Panc1 (cell line): ENCODE data around the gene SLC7A1. TPM values are rescaled to one million over a fixed set of nuclear protein-coding genes. Genes with fewer than 3 reads are reported as not detected.

ENCODE experiments used
- ATAC-seq: fragments of 200-7000 bp; cut with Tn5 transposase; 2 replicates; pipeline ENCODE4 v1.9.1; 2020; ENCODE audit warnings: mild to moderate bottlenecking, moderate library complexity
- BruUV-seq: library from RNA; stranded (reverse); fragments of 400-500 nt; replicated peaks from 2 replicates; lab custom pipeline; 2021; lab: Mats Ljungman, UMichigan
- CTCF ChIA-PET: fragments of 300-600 bp; sonication (Branson Sonifier 250); formaldehyde crosslinking; loops from one replicate; lab custom pipeline; 2022; ENCODE audit warnings: antibody characterized with exemption; lab: Charles Lee
- POLR2A ChIA-PET: fragments of 300-600 bp; sonication (Branson Sonifier 250); formaldehyde crosslinking; loops from one replicate; lab custom pipeline; 2022; ENCODE audit warnings: antibody characterized with exemption; lab: Charles Lee
- DNase-seq: peaks from one replicate; pipeline ENCODE4 v3.0.0-alpha.2; 2010; ENCODE audit warnings: low read depth, low spot score
- H3K27ac ChIP-seq: 2 replicates; pipeline ENCODE4 v1.5.1; 2011; ENCODE audit warnings: mild to moderate bottlenecking, low read length, inconsistent platforms
- H3K27me3 ChIP-seq: fragments of 200-500 bp; sonication (Bioruptor generic); 2 replicates; pipeline ENCODE4 v1.6.0; 2014; ENCODE audit warnings: low read length, inconsistent platforms; ENCODE audit not compliant: control insufficient read depth, insufficient read depth
- H3K36me3 ChIP-seq: fragments of 200-500 bp; sonication (Bioruptor generic); 2 replicates; pipeline ENCODE4 v1.5.1; 2014; ENCODE audit warnings: inconsistent platforms, mild to moderate bottlenecking, low read length, moderate library complexity; ENCODE audit not compliant: control insufficient read depth, insufficient read depth
- H3K4me1 ChIP-seq: 2 replicates; pipeline ENCODE4 v1.5.1; 2011; ENCODE audit warnings: inconsistent platforms, mild to moderate bottlenecking, low read length, moderate library complexity; ENCODE audit not compliant: control insufficient read depth, insufficient read depth
- H3K4me3 ChIP-seq, 2 experiments: 2 replicates each; pipeline ENCODE4 v1.5.1; 2011 to 2012; ENCODE audit warnings: low read depth in 2 of 2, low read length in 2 of 2, mild to moderate bottlenecking in 2 of 2, inconsistent platforms in 1 of 2, moderate library complexity in 1 of 2
- H3K9me3 ChIP-seq: fragments of 200-500 bp; sonication (Bioruptor generic); 2 replicates; pipeline ENCODE4 v1.5.1; 2014; ENCODE audit warnings: low read depth, mild to moderate bottlenecking, inconsistent platforms, low read length, moderate library complexity; ENCODE audit not compliant: control insufficient read depth, insufficient read depth
- CTCF ChIP-seq: fragments of 450-650 bp; IDR thresholded peaks from 2 replicates; pipeline ENCODE4 v1.5.1; 2017; ENCODE audit warnings: mild to moderate bottlenecking
- POLR2AphosphoS5 ChIP-seq: IDR thresholded peaks from 2 replicates; pipeline ENCODE4 v1.6.1; 2012; ENCODE audit warnings: mild to moderate bottlenecking, low read depth, low read length, moderate library complexity
- REST ChIP-seq, 2 experiments: IDR thresholded peaks; 2 replicates each; pipeline ENCODE4 v1.6.1; 2011 to 2012; ENCODE audit warnings: low read depth in 2 of 2, control low read depth in 1 of 2, low read length in 1 of 2, mild to moderate bottlenecking in 1 of 2, moderate library complexity in 1 of 2; ENCODE audit not compliant: insufficient read depth in 1 of 2
- SIN3A ChIP-seq: IDR thresholded peaks from 2 replicates; pipeline ENCODE4 v1.6.1; 2012; ENCODE audit warnings: low read depth, mild to moderate bottlenecking, low read length, moderate library complexity, borderline replicate concordance; ENCODE audit not compliant: insufficient read depth
- TCF7L2 ChIP-seq: IDR thresholded peaks from 2 replicates; pipeline ENCODE4 v1.6.1; 2011; ENCODE audit warnings: mild to moderate bottlenecking, low read depth, low read length, inconsistent platforms
- in situ Hi-C: cut with HindIII; loops from 2 replicates; pipeline ENCODE4 v1.10.0; 2016; ENCODE audit warnings: low sequenced_read_pairs, low pct_unique_long_range_greater_than_20kb
- intact Hi-C: fragments of 100-400 bp; cut with micrococcal nuclease; formaldehyde crosslinking; loops from one replicate; pipeline ENCODE4 v1.10.0; 2022; ENCODE audit not compliant: unreplicated experiment
- total RNA-seq: library from RNA; stranded (reverse); gene quantifications from one replicate; pipeline ENCODE4 v1.2.1, GENCODE V29; 2021; ENCODE audit not compliant: unreplicated experiment

The SLC7A1 gene
- total RNA-seq, 1 experiment from 2014 or later, result 63.3 TPM

GRCh38 chr13:29480893-29481525, 114.5 kb downstream of the SLC7A1 start:
- Histone ChIP-seq H3K27me3 (no peaks in the 10 kb centered on the region; the same call in 1 of the 2 replicates), H3K27ac (no peak overlapping the region), H3K4me3 (no peak overlapping the region), H3K9me3 (no peaks in the 10 kb centered on the region), H3K4me1 (no peaks in the 10 kb centered on the region), H3K36me3 (no peaks in the 10 kb centered on the region)
- TF ChIP-seq REST (IDR thresholded peaks at IDR 0.05; ENCODE audit: insufficient read depth in 1 of 2, low read depth in 2 of 2, low read length in 1 of 2) (no peak), CTCF (no peak), TCF7L2 (no peak), POLR2AphosphoS5 (no peak), SIN3A (no peak)
- no TSS peak for BruUV-seq
- POLR2A ChIA-PET, result no interaction called here
- no peak for ATAC-seq
- CTCF ChIA-PET, result no interaction called here
- DNase-seq, result no peak
- intact Hi-C loops (no loop called here), in situ Hi-C loops (no loop called here)

- in situ Hi-C loops, result no loop called here
- ChIA-PET POLR2A (no interaction called here), CTCF (no interaction called here)
- intact Hi-C loops, result no loop called here
- no peak overlapping the region for H3K27ac ChIP-seq
- no peaks in the 10 kb centered on the region for H3K4me1 ChIP-seq
- ATAC-seq (no peak), DNase-seq (no peak)
- H3K9me3 ChIP-seq, result no peaks in the 10 kb centered on the region
- TF ChIP-seq CTCF (no peak), SIN3A (no peak), TCF7L2 (no peak), POLR2AphosphoS5 (no peak), REST (IDR thresholded peaks at IDR 0.05; ENCODE audit: insufficient read depth in 1 of 2, low read depth in 2 of 2, low read length in 1 of 2) (no peak)
- no TSS peak for BruUV-seq
- H3K4me3 ChIP-seq, result no peak overlapping the region
- no peaks in the 10 kb centered on the region; the same call in 1 of the 2 replicates for H3K27me3 ChIP-seq
- no peaks in the 10 kb centered on the region for H3K36me3 ChIP-seq
These were observed 115.6 kb downstream of the SLC7A1 start for GRCh38 chr13:29479716-29480492.
